C4-2B (cell line): ENCODE data around the gene LGR6.
A peak's percentile ranks its signal among the peaks of the same experiment; 100 is the strongest.

Experiments
- H3K27ac ChIP-seq: fragments of 450-650 bp; 2 replicates; pipeline ENCODE4 v1.5.1; 2017
- ZFX ChIP-seq: fragments of 450-650 bp; IDR thresholded peaks from 2 replicates; pipeline ENCODE4 v1.6.1; 2017
- TF ChIP-seq, protein P1 (sequence below): fragments of 450-650 bp; conservative IDR thresholded peaks from 2 replicates; pipeline ENCODE4 v1.5.1; 2017; ENCODE audit warnings: mild to moderate bottlenecking

The LGR6 gene

GRCh38 chr1:202310746-202311145 lies 117.1 kb downstream of the LGR6 start:
- no peak for TF ChIP-seq ZFX
- TF ChIP-seq, protein P1, sequence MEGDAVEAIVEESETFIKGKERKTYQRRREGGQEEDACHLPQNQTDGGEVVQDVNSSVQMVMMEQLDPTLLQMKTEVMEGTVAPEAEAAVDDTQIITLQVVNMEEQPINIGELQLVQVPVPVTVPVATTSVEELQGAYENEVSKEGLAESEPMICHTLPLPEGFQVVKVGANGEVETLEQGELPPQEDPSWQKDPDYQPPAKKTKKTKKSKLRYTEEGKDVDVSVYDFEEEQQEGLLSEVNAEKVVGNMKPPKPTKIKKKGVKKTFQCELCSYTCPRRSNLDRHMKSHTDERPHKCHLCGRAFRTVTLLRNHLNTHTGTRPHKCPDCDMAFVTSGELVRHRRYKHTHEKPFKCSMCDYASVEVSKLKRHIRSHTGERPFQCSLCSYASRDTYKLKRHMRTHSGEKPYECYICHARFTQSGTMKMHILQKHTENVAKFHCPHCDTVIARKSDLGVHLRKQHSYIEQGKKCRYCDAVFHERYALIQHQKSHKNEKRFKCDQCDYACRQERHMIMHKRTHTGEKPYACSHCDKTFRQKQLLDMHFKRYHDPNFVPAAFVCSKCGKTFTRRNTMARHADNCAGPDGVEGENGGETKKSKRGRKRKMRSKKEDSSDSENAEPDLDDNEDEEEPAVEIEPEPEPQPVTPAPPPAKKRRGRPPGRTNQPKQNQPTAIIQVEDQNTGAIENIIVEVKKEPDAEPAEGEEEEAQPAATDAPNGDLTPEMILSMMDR = no peak
- H3K27ac ChIP-seq = no peak overlapping the region

- TF ChIP-seq, protein P1 = no peak
- no peak for TF ChIP-seq ZFX
- H3K27ac ChIP-seq = no peak overlapping the region
Observed at GRCh38 chr1:202311875-202312635, 118.5 kb downstream of the LGR6 start.

DNA sequence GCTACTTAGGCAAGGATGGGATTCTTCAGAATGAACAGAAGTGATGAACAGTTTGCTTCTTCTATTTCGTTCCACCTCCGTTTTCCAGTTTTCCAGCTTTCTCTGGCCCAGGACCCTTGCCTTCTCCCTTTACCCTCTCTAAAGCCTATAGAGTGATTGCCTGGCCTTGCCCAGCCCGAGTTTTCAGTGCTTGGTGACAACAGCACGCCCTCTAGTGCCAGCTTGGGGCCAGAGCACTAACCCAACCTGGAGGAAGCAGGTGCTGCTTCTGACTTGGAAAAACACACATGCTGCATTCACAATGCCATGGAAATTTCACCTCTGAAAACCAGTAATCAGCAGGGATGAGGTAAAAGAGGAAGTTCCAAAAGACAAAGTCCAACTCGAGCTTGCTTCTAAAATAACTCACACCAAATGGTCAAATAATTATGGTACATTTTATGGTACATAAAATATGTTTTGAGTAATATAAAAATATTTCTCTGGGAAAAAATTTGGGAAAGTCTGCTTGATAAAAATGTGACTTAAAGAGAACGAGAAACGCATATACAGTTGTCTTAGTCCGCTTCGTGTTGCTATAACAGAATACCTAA lies 122.1 kb downstream of the LGR6 start:
- H3K27ac ChIP-seq = no peak overlapping the region
- TF ChIP-seq, protein P1 = peak; percentile 98
- no peak for TF ChIP-seq ZFX

- TF ChIP-seq, protein P1 = no peak
- no peak for TF ChIP-seq ZFX
- no peak overlapping the region for H3K27ac ChIP-seq
Observed at GRCh38 chr1:202316186-202316585, 122.6 kb downstream of the LGR6 start.

GRCh38 chr1:202317941-202318925 lies 124.6 kb downstream of the LGR6 start:
- TF ChIP-seq, protein P1 = no peak
- no peak for TF ChIP-seq ZFX
- no peak overlapping the region for H3K27ac ChIP-seq

- TF ChIP-seq ZFX = no peak
- TF ChIP-seq, protein P1 = no peak
- no peak overlapping the region for H3K27ac ChIP-seq
Observed at GRCh38 chr1:202319381-202320080, 125.9 kb downstream of the LGR6 start.
